Measurements from ENCODE around the gene CACNG4.

CACNG4 gene

DNA sequence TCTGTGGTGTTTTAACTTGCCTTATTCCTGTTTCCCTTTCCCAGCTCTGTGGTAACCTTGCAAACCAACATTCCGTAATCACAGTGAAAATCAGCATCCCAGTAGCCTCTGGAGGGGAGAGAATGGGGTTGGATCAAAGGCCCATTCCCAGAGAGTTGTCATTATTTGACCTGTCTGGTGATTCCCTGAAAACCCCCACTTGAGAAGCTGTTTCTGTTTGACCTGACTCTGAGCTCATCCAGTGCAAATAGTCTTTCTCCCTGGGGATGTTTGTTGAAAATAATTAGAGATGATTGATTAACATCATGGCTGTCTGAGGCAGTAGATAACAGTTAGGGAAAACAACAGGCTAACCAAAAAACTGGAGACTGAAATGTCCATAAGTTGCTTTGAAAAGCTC lies 82.9 kb downstream of the CACNG4 start:
- DNase-seq, result no peak

DNA sequence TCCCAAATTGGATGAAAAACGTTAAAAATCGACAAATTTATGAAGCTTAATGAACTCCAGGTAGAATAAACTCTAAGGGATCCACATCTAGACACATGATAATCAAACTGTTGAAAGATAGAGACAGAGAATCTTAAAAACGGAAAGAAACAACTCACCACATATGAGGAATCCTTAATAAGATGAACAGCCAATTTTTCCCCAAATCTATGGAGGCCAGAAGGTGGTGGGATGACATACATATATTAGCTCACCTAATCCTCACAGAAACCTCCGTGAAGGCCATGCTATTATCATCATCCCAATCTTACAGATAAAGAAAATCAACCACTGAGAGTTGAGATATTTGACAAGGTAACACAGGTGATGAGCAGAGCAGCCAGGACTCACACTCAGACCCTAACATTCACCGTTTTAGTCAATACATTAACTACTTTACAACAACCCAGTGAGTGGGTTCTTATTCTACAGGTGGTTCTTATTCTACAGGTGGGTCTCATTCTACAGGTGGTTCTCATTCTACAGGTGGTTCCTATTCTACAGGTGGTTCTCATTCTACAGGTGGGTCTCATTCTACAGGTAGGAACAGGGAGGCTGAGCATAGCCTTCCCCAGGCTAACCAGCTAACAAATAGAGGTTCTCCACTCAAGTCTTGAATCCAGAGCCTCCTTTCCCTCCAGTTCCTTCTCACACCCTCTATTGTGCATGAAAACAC lies 84.7 kb downstream of the CACNG4 start:
- DNase-seq, result no peak

DNA sequence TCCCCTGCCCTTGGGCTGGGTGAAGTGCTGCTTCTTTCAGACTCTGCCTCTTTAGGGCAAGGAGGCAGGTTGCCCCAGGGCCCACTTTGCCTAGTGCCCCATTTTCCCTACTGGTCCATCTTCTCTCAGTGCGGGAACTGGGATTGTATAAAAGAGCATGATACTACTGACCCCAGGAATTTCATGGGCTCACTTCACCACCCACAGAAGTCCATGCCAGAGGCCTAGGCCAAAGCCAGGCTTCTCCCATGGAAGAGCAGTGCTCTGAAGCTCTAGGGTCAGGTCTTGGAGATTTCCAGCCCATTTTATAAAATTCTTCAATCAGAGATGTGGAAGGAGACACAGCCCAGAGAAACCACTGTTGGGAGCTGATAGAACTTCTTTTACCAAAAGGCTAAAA lies 85.6 kb downstream of the CACNG4 start:
- no peak for DNase-seq

DNA sequence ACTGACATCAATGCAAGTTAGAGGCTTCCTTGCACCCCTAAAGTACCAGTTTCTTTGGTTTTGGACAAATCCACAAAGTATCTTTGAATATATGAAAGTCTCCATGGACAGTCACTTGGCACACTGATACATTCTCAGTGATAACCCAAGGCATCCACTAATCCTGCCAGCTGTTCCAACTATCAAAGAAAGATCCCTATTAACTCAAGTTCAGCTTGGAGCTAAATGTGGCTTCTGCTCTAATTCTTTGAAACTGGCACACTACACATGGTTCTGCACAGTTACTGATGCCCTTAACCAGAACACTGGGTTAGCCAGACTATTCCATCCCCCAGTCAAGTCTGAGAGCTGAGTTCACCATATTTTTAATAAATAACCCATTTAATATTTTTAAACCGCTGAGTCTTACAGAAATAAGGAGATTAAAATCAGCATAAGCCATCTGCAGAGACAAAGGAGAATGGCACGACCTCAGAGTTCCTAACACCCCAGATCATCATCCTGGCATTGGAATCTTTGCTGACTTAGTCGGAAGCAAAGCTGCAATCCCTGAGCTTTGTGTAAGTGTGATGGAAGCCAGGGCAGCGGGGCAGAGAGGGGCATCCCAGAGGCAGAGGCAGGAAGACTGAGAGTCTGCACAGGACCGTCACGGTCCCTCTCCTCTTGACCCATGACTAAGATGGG lies 86.1 kb downstream of the CACNG4 start:
- no peak for DNase-seq

DNA sequence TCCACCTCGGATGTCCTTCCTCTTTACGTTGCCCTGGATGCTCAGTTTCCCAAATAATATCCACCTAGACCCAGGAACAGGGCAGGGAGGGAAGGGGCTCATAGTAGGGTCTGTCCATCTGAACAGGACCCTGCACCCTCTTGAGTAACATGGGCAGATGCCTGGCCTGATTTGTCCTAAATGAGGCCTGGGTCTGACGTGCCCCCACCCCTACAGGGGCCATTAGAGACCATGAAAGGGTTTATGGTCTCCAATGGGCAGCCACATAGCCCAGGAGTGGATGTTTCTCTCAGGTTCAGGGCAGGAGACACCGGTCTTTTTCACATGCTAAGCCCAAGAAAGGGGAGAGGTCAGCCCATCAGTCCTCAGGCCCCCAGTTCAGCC lies 86.6 kb downstream of the CACNG4 start:
- DNase-seq, result no peak

DNA sequence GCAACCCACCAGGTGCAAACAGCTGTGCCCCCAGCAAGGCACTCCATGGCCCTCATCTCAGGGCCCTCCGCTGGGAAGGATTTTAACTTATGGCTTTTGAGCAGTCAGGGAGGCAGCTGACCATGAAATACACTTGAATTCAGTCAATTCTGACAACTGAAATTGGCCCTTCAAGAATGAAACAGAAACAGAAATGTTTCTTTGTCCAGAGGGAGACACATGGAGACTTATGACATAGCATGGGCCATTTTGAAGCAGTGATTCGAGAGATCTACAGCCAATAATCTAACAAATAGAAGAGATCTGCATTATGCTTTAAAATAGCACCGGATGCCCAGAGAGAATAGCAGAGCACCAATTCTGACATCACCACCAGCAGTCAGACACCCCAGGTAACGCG lies 87.3 kb downstream of the CACNG4 start:
- DNase-seq, result no peak

DNA sequence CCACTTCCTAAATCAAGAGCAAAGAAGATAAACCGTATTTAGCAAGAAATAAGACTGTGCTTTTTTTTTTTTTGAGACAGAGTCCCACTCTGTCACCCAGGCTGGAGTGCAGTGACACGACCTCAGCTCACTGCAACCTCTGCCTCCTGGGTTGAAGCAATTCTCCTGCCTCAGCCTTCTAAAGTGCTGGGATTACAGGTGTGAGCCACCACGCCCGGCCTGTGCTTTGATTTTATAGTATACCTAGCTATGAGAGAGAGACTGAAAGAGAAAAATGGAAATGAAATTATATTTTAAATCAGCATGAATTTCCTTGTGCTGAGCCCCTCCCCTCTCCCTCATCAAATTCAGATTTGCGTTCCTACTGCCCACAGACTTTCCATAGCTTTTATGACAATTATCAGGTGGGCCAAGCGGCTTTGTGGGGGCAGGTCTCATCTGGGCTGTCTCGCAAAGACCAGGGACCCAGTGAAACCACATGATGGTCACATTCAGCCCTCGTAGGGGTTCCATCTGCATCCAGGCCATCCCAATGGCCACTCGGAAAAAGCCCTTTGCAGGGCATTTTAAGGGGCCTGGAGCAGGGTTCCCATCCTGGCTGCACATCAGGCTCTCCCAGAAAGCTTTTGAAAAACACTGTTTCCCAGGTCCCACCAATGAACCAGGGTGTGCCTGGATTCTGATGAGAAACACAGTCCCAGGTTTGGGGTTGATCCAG lies 88.4 kb downstream of the CACNG4 start:
- DNase-seq, result no peak

DNA sequence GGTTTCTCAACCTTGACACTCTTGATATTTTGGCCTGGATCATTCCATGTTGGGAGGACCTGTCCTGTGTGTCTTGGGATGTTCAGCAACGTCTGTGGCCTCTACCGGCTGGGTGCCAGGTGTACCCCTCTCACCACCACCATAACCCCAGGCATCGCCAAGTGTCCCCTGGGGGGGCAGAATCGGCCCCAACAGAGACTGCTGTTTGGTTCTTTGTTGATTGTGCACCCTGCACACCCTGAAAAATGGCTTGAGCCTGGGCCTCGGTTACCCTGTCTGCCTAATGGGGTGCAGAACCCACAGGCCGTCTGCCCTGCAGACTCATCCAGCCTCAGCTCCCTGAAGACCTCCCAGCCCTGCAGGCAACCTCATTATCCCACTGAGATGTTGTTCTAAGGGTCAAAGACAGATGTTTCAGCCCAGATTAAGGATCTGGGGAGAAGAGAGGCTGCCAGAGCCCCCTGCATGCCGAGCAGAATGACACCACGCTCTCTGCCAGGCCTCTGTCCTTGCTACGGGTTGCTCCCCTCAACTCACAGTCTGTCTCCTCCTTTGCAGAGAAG lies 89.0 kb downstream of the CACNG4 start:
- DNase-seq, result no peak

DNA sequence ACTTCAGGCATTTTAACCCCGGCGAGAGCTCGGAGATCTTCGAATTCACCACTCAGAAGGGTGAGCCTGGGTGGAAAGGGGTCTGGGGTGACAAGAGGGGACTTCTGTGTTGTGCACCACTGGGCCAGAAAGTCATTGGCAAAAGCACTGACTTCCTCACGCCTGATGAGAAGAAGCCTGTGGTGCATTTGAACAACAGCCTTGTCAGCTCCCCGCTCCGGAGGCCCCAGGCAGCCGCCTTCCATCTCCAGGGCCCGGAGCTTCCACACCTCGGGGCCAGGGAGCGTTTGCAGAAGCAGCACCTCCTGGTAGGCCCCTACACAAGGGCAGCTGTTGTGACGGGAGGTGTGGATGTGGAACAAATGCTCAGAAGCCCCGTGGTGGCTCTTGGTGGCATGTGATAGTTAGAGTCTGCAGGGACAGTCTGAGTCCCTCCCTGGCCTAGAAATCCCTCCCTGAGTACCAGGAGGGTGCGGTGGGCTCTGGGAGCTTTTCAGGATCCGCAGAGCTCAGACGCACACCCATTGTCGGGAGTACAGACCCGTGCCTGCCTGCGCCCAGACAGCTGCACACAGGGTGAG lies 89.6 kb downstream of the CACNG4 start:
- no peak for DNase-seq

DNA sequence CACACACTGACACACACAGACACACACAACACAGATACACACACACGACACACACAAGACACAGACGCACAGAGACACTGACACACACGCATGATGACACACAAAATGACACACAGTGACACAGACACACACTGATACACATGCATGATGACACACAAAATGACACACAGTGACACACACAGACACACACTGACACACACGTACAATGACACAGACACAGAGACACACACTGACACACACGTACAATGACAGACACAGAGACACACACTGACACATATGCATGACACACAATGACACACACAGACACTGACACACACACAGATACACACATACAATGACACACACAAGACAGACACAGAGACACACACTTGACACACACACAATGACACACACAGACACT lies 90.1 kb downstream of the CACNG4 start:
- DNase-seq, result no peak

DNA sequence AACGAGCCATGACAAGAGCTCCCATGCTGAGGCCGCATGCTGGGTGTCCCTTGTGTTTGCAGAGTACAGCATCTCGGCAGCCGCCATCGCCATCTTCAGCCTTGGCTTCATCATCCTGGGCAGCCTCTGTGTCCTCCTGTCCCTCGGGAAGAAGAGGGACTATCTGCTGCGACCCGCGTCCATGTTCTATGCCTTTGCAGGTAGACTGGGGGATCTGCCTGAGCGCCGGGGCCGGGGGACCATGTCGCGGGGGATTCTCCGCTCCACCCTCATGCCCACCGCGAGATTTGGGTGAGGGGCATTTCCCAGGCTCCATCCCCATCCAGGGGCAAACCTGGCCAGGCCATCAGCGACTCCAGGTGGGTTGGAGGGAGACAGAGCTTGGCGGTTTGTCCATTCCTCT lies 90.5 kb downstream of the CACNG4 start:
- DNase-seq, result no peak

DNA sequence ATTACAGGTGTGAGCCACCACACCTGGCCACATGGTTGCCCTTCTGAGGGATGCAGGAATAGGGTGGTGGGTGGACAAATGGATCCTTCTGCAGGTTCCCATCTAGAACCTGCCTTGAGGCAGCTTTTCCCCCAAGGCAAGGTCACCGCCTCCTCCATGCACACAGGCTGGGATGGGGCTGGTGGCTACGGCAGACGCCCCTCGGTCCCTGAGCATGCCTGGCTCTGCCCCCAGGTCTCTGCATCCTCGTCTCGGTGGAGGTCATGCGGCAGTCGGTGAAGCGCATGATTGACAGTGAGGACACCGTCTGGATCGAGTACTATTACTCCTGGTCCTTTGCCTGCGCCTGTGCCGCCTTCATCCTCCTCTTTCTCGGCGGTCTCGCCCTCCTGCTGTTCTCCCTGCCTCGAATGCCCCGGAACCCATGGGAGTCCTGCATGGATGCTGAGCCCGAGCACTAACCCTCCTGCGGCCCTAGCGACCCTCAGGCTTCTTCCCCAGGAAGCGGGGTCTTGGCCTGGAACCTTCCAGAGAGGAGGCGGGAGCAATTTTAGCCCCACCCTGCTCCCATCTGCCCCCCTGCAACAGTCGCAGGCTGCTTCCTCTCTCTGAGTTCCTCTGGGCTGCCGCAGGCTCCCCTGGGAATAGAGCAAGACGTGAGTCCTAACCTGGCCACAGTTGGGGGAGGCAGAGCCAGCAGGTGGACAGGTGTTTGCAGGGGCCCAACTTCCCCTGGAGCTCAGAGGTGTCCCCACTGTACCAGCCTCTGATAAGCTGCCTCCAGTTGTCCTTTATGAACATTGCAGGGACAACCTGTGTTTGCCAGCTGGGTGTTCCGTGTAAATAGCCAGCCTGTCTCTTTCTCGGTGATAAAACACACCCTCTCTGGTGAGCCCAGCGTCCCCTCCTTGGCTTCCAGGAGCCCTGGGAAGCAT lies 91.6 kb downstream of the CACNG4 start:
- DNase-seq, result no peak

DNA sequence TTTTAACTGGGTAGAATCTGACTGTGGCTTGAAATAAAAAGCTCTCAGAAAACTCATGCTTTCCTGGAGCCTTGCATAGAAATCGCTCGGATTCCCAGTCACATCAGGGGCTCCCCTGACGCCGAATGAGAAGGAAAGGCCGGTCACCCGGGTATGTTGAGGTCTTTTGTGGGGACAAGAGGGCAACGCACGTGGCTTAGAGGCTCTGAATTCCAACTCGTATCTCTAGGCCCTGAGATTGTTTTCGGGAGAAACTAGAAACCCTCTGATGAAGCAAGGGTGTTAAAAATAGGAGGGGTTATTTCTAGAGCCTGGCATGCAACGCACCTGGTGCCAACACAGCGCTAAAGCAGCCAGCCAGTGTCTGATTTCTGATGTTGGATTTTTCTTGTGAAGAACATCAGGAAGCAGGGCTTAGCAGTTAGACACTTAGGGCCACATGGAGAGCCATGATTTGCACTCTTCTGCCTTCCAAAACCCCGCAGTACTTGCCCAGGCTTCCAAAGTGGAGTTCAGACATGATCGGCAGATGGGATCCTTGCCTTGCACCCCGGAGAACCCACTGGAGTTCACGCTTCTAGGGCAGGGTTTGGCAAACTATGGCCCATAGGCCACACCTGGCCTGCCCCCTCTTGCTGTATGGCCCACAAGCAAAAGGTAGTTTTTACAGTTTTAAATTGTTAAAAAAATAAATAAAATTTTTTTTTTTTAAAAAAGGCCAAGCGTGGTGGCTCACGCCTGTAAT lies 92.4 kb downstream of the CACNG4 start:
- DNase-seq, result no peak

DNA sequence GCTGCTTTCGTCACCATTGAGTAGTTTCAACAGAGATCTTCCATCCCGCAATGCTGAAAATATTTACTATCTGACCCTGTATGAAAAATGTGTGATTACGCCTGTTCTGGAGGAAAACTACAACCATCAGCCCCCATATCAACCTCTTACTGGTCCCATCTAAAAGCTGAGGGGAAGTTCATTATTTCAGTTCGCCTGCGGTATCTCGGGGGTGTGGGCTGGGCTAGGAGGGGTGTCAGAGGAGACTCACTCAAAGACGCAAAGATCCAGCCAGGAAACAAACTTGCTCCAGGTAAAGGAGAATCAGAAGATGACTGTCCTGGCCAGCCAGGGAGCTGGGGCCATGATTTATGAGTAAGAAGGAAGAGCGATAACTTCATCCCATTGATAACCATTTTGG lies 93.5 kb downstream of the CACNG4 start:
- no peak for DNase-seq

DNA sequence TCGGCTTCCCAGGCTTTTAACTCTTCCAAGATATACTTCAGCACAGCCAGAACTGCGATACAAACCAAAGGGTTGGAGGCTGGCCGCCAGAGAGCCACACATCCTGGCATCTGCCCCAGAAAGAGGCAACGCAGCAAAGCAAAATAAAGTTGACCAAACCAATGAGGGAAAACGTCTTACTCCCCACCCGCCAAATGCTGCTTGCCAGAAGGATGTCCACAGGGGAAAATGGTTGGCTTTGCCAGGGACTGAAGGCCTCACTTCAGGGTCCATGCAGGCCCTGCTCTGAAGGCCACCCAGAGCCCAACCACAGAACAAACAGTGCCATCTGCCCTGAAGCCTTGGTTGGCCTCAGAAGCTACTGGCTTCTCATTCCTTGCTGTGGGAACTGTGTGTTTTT lies 94.9 kb downstream of the CACNG4 start:
- DNase-seq, result no peak

DNA sequence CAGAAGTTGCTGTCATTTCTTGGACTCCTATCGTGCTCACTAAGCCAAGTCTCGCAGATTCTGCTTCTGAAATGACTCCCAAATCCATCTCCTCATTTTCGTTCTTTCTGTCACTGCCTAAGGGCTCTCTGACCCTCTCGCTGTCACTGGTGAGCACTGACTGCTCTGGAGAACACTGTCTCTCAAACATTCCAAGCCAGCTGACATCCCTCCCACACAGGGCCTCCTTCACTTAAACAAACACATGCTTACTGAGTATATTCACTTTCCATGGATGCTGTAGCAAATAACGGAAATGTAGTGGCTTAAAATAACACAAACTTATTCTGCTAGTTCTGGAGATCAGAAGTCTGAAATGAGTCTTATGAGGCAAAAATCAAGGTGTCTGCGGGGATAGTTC lies 98.6 kb downstream of the CACNG4 start:
- DNase-seq, result no peak

DNA sequence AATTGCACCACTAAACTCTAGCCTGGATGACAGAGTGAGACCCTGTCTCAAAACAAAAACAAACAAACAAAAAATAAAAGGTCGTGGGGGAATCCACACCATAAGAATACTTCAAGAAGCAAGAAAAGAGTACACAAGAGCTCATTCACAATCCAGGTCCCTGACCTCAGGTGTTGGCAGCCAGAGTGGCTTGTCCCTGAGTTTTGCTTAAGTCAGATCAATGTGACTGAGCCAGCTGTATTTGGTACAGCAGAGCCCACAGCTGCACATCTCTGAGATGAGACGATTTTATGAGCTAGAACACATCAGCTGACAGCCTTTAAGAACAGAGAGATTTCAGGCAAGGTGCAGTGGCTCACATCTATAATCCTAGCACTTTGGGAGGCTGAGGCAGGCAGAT lies 102.2 kb downstream of the CACNG4 start:
- DNase-seq, result no peak

DNA sequence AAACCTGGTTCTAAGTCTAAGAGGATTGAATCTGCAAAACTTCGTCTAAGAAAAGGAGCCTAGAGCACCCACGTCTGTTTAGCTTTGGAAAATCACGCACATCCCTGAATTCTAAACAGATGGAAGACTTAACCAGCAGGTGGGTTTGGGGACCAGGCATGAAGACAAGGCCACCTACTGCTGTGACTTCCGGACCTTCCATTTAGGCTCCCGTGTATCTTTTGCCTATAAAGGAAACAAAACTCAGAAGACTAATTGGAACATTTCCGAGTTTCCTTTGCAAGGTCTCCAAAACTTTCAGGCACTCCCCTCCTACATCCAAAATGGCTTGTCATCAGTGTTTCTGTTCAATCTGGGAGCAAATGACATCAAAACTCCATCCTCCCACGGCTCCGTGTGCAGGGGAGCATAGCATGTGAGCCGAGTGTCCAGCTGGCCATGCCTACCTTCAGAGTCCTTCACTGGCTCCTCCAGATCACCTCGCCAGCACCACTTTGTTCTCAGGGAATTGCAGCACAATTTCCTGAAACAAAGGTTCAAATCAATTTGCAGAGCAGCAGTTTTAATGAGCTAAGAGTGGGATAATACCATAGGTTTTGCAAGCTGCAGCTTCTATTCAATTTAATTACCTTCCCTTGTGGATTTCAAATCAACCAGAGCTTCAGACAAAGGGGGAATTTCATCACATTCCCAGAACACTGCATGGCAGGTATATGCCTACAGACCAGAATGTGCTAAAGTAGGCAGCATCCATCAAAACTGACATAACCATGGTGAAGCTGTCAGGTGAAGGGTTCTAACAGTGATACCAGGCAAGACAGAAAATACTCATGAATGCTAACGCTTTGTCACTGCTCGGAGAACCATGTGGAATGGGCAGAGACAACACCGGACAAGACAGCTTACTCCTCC lies 103.3 kb downstream of the CACNG4 start:
- no peak for DNase-seq

DNA sequence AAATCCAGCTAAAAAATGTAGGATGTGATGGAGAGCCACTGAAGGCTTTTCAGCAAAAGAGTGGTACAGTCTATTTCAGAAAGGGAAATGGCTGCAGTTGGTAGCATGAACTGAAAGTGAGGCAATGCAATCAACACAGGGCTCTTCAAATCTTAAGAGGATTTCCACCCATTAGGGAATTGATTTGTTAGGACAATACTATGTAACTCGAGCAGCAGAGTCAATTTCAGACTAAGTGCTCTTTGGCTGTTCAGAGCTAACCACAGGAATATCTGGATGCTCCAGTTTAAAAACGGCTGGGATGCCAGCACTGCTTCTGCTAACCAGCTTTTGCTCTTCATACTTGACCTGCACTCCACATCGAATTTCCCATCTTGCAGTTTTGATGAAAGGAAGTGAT lies 104.5 kb downstream of the CACNG4 start:
- no peak for DNase-seq

DNA sequence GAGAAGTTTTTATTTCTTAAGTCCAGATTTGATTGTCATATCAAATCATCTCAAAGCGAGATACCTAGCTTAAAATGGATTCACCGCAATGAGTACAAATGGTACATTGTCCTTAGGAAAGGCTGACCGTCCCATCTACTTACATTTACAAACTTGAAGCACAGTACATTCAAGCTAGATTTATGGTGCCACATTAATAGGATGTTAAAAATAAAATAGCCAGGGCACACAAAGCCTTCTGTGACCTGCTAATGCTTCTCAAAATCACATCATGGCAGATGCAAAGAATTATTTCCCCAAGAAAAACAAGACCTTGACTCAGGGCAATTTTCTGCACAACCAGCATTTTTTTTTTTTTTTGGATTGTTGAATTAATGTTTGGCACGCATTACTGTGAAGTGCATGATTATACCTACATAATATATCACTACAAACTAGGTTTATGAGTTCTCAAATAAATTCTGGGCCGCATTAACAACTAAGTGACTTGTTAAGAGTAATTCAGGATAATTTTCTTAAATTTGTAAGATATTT lies 105.2 kb downstream of the CACNG4 start:
- DNase-seq, result no peak

All from cortex of kidney (tissue), 1 donor.